Measurements from ENCODE around the gene SLC22A3.

GRCh38 chr6:160356074-160356744 is 8.0 kb downstream of the SLC22A3 start:
- TF ChIP-seq CTCF (IDR thresholded peaks at IDR 0.05) (no peak), EZH2phosphoT487 (IDR thresholded peaks at IDR 0.05) (no peak), EZH2 (IDR thresholded peaks at IDR 0.05) (no peak)
